Nucleus accumbens (tissue), 56 donors: ENCODE data around the gene PAK6.

ENCODE experiments used
- DNase-seq, 56 donors: peaks; one replicate each; lab custom pipeline; 2025; lab: John Stamatoyannopoulos, UW

The PAK6 gene

DNA sequence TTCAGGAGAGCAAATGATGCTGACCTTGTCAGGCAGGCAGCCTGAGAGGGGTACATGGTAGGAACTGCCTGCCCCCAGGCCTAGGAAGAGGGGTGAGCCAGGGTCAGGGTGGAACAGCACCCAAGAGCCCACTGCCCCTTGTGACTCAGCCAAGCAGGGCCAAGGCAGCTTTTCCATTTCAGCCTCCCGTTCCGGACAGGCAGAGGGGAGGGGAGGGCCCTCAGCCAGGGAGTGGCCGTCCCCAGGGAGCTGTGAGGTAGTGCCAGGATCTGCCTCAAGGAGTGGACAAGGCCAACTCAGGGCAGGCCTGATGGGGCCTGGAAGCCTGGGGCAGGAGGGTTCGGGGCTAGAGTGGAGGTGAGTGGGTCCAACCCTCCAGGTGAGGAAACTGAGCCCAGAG, 49.1 kb downstream of the PAK6 start:
- no peak for DNase-seq

DNA sequence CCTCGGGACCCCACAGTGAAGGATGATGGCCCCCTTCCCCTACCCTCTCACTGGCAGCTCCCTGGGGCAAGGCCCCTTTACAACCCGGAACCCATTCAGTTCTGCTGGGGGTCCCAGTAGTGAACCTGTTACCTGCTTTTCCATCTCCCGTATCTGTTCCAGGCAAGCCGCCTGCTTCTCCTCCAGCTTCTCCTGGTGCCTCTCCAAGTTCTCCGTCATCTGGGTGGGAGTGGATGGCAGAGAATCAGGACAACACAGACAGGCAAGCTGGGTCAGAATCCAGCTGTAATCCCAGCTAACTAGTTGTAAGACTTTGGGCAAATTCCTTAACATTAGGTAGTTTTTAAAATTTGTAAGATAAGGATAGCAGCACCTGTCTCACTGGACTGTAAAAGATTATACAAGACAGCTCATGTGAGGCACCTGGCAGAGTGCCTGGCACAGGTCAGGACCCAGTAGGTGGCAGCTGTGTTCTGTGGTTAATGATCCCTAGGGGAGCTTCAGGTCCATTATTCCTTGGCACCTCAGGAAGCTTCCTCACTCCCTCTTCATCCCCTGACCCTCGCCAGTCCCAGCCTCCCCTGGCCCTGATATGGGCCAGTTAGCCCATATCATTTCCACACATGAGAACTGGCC, 50.4 kb downstream of the PAK6 start:
- DNase-seq = no peak

DNA sequence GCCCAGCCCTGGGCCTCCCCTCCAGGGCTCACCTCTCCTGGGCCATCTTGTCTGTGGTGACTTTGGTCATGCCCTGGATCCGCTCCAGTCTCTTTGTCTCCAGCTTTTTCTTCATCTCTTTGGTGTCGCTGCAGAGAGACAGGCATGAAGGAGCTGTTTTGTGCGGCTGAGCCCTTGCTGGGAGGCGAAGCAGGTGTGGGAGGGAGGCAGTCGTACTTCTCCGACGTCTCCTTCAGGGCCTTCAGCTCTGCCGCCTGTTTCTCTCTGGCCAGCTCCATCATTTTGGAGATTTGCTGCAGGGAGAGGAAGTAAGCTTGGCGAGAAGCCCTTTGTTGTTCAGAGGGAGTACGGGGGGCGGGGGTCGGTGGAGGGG, 51.7 kb downstream of the PAK6 start:
- DNase-seq = peak in 10 of 56 donors; percentile 11 to 57 (median 36)

DNA sequence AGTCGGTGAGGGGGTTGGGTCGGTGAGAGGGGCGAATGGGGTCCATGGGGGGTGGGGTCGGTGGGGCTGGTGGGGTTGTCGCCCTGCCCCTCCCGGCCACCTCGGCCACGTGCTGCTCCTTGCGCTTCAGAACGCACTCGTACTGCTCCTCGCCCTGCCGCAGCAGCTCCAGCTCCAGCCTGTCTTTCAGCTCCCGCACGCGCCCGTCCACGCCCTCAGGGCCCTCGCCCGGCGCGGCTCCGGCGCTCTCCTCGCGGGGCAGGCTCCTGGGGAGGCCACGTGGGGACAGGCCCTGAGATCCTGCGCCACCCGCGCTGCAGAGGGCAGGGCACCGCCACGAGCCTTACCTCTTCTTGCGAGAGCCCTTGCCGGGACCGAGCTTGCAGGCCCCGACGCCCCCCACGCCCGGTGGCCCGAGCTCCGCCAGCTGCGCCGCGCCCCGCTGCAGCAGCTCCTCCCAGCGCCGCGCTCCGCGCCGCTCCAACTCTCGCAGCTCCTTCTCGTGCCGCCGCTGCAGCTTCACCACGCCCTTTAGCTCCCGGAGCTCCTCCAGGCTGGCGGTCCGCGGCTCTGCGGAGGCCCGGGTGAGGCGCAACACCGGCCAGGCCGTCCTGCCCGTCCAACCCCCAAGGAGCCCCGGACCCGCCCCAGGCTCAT, 52.2 kb downstream of the PAK6 start:
- peak in 24 of 56 donors; percentile 16 to 75 (median 34) for DNase-seq

DNA sequence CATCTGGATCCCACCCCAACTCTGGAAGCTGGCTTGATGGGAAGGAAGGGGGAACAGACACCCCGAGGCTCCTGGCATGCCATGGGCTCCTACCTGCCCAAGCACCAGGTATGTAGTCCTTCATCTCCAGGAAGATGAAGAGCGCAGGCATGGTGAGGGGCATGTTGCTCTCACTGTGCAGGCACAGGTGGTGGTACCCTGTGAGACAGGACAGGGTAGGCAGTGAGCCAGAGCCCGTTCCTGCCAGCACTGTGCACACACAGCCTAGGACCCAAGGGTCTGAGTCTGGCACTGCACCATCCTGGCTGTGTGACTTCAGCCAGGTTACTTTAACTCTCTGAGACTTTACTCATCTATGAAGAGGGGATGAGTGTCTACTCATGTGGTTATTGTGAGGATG, 53.4 kb downstream of the PAK6 start:
- DNase-seq = no peak

DNA sequence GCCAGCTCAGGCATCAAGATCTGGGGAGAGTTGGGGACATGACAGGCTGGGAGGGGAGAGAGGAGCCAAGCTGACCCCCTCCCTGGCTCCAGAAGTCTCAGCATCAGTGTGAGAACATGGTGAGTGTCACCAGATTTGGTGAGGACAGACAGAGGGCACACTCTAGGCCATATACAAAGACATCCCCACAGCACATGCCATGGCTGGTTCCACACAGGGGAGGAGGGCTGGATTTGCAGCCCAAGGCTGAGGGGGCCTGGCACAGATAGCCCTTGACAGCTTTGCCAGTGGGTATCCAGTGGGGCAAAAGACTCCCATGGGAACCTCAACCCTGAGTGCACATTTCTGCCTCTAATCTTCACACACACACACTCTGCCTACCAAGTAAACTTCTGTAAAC, 54.1 kb downstream of the PAK6 start:
- no peak for DNase-seq

DNA sequence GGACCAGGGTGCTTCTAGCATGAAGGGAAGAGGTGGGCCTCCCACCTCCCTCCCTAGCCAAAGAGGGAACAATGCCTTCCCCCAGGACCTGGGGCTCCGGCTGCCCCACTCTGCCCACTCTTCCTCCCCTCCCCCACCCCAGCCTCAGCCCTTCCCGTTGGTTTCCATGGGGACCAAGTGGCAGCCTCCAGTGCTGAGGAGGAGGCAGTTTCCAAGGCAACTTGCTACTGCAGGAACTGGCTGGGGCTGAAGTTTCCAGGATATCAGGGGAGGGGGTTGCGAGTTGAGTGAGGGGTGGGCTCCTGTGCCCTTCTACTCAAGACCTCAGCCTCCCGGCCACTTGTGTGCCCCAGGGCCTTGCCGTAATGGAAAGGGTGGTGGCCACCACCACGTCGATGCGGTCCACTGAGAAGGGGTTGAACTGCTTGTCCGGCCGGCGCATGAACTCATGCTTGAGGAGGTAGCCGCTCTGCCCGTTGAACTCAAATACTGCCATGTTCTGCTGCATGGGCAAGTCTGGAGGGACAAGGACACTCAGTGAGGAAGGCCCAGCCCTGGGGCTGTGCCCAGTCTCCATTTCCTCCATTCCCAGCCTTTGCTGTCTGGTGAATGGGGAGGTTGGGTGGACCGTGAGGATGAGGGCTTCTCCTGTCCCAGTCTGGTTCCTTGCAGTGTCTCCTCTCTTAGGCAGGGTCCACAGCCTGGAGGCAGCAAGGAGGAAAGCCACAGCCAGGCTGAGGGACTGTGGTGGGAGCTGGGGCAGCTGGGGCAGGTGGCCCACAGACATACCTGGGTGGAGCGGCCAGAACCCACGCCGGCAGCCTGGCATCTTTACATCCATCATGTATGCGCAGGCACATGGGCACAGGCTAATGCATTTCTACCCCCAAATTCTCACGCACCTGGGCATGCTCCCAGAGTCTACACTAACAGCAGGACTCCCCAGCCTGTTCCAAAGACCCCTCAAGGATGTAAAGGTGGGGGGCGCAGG, 55.3 kb downstream of the PAK6 start:
- DNase-seq = peak in 31 of 56 donors; percentile 11 to 80 (median 37)

DNA sequence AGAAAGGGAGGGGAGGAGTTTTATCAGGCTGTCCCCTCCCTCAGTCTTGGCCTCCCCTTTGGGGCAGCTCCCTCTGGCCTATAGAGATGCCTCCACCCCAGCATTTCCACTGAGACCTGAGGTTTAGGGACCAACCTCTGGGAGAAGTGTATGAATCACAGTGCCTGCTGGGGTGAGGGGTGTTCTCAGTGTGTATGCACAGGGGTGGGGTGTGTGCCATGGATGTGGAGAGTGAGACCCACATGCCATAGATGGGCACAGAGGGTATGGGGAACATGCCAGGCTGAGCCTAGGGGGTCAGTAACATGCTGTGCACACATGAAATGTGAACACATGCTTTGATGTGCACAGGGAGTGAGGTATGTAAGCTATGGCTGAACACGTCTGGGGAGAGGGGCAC, 56.4 kb downstream of the PAK6 start:
- no peak for DNase-seq

DNA sequence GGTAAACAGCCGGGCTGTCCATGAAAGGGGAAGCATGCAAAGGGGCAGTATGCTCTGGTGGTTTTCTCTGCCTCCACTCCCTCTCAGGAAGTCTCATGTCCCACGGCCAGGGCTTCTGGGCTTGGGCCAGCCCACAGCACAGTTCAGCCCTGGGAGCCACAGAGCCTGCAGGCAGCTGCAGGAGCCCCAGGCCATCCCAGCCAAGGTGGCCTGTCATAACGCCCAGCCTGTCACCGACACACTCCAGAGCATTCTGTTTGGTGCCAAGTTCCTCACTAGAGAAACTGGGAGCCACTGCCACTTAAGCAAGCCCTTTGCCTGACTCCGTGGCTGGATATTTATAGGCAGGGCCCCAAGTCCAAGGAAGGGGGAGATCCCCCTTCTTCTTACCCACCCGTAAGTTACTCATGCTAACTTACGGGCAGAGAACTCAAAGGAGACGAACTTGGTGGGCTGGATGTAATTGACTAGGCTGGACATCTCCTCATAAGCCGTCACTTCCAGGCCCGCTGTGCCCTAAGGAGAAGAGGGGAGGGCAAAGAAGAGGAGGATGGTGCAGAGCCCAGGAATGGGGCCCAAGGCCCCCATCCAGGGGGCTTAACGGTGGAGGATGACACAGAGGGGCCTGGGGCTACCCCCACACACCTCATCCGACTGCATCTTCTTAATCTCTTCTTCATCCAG, 57.2 kb downstream of the PAK6 start:
- no peak for DNase-seq

DNA sequence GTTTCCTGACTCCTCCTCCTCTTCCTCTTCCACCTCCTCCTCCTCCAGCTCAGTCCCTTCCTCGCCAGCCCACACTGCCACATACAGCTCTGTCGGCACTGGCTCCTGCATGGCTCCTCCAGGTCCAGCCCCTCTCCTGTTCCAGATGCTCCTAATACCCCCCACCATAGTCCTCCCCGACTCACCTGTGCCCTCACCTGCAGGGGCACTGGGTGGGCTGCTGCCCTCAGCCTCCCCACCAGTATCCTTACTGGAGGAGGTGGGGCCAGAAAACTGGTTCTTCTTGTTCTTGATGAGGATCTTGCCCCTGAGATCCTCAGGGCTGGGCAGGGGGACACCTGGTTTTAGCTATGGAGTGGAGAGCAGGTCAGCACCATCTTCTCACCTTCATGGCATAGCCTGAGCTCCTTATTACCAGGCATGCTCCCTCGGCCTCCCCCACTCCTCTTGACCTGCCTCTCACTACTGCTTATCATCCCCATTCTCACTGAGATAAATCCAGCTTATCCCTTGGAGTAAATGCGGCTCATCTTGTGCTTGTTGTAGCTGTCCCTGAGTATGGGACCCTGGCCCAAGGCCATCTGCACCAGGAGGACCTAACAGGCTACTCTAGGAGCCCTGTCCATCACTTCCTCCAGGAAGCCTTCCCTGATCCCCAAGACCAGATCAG, 57.8 kb downstream of the PAK6 start:
- DNase-seq = no peak

DNA sequence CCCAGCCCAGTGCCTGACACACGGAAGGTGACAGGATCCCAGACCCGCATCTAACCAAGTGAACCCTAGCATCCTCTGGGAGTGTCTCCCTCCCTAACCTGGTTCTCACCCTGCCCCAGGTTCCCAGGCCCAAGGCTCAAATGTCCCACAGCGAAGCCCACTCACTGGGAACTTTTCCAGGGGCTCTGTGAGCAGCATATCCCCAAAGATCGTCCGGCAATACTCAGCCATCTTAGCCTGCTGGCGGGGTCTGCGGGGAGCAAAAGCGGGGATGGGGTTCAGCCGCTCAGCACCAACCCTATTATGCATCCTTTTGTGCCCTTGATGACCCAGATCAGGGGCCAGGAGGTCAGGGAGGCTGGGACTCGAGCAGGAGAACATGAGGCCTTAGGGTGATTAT, 58.5 kb downstream of the PAK6 start:
- DNase-seq = no peak

DNA sequence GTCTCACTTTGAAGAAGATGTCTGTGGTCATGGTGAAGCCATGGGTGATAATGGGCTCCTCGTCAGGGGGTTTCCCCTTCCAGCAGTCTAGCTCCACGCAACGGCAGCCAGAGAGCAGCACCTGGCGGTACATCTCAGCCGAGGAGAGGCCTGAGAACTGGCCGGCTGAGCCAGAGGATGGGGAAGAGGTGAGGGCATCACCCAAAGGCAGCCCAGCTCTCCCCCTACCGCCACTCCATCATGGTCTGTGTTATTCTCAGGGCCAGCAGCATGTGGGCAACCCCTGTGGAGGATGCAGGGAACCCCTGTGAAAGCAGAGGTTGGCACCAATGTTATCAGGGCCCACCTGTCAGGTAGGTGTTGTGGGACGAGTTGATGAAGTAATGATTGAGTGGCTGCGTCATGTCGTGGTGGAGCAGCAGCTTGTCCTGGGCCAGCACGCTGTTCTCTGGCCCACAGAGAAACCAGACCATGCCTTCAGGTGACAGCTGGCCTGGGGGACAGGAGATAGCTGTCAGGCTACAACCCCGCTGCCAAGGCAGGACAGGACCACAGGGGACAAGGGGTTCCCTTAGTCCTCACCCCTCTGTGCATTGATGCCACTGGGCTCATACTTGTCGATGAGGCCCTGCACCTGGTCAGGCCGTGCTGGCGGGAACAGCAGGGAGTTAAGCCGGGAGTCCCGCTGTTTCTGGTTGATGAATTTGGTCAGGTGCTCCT, 59.5 kb downstream of the PAK6 start:
- no peak for DNase-seq

DNA sequence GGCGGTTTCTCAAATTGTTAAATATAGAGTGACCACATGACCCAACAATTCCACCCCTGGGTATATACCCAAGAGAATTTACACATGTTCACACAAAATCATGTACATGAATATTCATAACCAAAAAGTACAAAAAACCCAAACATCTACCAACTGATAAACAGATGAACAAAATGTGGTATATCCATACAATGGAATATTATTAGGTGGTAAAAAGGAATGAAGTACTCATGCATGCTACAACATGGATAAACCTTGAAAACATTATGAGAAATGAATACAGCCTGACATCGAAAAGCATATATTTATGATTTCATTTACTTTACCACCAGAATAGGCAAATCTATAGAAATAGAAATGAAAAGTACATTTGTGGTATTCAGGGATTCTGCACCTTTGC, 61.5 kb downstream of the PAK6 start:
- DNase-seq = no peak

DNA sequence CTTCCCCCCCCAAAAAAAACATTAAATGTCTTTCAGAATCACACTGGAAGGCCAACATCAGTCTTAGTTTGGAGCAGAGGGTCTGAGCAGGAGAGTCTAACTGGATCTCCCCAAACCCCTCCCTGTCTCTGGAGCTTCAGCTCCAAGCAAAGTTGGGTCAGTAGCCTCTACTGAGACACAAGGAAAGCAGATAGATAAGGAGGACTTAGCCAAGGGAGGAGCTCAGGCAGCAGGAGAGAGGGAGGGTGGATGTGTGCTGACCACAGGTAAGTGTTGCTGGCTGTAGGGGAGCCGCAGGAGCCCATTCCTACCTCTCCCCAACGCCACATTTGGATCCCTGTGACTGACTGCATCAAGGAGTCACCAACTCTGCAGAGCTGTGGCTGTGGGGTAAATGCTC, 61.9 kb downstream of the PAK6 start:
- no peak for DNase-seq

DNA sequence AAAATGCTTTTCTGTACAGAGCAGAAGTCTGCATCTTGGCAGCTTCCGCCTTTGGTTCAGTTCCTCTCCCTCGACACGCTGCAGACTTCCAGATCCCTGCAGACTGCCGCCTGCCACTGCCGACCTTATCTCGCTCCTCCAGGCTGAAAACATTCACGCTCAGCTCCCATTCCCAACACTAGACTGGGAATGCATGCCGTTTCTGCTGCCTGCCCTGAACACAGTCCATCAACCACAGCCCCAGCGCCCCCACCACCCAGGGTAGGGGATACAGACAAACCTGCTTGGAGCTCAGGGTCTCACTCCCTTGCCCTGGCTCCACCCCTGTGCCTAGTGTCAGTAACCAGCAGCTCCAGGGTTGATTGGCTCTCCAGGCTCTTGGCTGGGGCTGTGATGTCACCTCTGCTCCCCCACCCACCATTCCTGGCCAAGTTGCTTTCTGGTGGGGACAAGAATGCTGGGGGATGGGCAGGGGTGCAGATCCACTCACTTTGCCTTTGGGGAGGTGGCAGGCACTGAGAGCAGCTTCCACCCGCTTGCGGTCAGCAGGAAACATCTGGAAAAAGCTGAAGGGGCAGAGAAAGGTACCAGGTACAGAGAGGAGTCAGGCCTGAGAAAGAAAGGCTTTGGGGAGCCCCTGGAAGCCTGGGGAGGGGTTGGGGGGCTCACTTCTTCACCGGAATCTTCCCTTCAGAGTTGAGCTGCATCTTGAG, 62.8 kb downstream of the PAK6 start:
- DNase-seq = peak in 15 of 56 donors; percentile 13 to 58 (median 35)

DNA sequence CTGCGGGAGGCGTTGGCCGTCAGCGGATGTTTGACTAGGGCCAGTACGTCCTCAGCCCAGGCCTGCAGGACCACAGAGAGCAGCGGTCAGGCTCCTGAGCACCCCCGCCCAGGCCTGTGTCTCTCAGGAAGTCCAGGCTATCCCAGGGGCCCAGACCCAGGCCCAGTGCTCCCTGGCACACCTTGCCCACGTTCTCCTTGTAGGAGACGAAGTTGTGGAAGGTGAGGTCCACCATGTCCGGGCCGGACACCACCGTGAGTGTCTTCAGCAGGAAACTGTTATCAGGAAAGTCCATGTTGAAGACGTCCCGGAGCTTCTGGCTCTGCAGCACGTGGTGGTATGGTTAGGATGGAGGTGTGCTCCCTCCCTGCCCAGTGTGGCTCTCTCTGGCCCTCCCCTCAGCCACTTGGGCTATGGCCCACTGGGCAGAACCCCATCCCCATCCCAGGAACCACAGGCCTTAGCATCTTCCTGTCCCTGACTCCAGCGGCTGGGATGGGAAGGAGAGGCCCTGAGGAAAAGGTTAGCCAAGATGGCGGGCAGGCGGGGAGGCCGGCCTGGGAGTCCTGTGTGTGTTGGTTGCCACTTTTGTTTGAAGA, 63.5 kb downstream of the PAK6 start:
- no peak for DNase-seq

DNA sequence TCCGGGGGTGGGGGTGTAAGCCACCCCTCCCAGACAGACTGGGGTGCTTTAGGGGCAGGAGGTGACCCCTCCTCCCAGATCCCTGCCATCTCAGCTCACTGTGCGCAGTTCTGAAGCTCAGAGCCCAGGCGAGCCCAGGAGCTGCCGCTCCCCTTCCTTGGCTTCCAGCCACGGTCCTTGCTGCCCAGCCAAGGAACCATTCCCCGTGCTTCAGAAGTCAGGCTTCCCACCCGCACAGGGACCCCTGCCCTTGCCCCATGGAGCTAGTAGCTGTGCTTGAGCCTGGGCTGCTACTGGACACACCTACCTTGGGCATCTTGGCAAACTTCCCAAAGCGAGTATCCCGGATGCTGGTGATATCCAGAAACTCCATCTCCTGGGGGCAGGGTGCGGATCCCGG, 64.1 kb downstream of the PAK6 start:
- DNase-seq = no peak

DNA sequence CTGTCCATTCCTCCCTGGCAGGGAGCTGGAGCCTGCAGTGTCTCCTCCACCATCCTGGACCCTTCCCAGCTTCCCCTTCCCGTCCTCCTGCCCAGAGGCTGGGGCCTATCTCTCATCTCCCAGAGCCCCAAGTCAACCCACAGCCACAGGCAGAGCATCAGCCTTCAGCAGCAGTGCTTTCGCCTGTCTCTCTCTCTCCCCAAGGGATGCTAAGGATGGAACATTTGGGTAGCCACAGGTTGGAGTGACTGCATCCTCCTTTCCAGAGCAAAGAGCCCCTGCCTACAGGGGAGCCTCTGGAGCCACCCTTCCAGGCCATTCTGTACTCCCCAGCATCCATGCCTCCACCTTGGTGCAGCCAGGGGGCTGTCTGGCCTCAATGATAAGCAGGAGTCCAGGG, 64.7 kb downstream of the PAK6 start:
- no peak for DNase-seq

DNA sequence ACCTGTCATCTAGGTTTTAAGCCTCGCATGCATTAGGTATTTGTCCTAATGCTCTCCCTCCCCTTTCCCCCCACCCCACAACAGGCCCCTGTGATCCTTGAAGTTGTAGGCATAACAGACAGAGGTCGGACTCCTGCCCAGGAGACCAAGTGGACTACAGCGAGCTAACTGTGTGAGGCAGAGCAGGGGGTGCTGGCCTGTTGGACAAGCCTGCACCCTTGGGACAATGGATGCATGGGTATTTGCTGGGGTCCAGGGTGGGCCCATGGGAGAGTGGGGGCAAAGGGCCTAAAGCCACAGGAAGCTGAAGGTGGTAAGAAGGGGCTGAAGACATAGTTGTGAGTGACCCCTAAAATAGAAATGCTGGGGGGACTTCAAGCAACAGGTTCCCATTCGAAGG, 66.4 kb downstream of the PAK6 start:
- no peak for DNase-seq
